NOMO-1 treated with dmso at 0.1 percent for 144 hours (cell line): ENCODE data around the gene KRTAP5-2.
"Not testable (repeated sequence)": the region's sequence is repeated elsewhere in the genome, so short reads cannot be mapped to it uniquely, and the experiment has no call there.

Experiments used
- DNase-seq: peaks from one replicate; lab custom pipeline; 2025; ENCODE audit not compliant: unreplicated experiment; lab: John Stamatoyannopoulos, UW

The KRTAP5-2 gene

DNA sequence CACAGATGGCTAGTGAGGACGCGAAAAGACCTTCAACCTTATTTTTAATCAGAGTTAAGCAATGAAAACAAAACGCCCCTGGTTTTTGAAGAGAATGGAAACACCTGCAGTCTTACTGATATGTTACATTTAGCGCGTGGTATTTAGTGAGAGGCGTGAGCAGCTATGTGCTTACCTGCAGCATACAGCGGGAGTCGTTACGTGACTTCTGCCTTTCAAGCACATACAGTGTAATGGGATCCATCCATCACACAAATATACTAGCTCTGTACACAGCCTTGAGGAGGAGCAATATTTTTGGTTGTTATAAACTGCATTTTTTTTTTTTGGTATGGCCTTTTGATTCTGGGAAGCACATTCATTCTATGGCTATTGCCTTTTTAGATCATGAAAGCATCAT is 5.5 kb downstream of the KRTAP5-2 start:
- no peak for DNase-seq

DNA sequence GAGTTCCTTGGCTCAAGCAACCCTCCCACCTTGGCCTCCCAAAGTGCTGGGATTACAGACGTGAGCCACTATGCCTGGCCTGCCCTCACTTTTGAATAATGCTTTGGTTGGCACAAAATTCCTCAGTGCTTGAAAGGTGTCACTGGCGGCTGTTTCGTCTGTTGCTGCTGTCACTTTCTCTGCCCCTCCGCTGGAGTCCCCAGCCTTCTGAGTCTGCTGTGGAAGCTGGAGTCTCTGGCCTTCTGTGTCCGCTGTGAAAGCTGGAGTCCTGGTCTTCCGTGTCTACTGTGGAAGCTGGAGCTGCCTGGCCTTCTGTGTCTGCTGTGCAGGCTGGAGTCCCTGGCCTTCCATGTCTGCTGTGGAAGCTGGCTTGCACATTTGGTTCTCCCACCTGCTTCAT is 8.1 kb downstream of the KRTAP5-2 start:
- DNase-seq: no peak

DNA sequence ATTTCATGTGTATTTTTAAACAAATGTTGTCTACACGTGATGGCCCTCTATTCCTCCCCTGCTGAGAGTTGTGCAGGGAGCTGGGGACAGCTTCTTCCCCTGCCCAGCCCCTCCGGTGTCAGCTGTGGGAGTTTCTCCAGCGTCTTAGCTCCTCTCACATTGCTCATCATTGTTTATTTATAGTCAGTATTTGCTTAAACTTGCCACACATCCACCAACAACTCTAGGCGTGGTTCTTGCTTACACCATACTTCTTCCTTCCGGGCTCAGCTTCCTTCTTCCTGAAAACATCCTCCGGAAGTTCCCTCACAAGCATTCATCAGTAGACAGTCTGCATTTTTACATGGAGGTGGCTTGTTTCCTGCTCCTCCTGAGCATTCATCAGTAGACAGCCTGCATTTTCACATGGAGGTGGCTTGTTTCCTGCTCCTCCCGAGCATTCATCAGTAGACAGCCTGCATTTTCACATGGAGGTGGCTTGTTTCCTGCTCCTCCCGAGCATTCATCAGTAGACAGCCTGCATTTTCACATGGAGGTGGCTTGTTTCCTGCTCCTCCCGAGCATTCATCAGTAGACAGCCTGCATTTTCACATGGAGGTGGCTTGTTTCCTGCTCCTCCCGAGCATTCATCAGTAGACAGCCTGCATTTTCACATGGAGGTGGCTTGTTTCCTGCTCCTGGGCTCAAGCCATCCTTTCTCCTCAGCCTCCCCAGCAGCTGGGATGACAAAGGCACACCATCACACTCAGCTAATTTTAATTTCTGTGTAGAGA is 8.7 kb downstream of the KRTAP5-2 start:
- DNase-seq: peak; percentile 78

DNA sequence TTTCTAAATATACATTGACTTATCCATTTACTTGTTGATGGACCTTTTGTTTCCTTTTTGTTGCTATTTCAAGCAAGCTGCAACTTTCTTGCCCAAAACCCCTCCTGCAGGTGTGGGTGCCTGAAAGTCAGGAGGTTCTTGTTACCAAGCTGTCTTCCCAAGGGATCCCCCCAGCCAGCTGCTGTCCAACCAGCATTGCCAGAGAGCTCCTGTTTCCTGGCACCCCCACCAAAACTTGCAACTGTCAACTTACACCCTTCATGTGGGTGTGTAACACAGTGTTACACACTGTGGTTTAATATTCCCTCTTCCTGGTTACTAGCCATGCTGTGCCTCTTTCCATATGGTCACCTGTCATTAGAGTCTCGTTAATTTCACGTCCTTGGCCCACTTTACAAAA is 11.4 kb downstream of the KRTAP5-2 start:
- no peak for DNase-seq

DNA sequence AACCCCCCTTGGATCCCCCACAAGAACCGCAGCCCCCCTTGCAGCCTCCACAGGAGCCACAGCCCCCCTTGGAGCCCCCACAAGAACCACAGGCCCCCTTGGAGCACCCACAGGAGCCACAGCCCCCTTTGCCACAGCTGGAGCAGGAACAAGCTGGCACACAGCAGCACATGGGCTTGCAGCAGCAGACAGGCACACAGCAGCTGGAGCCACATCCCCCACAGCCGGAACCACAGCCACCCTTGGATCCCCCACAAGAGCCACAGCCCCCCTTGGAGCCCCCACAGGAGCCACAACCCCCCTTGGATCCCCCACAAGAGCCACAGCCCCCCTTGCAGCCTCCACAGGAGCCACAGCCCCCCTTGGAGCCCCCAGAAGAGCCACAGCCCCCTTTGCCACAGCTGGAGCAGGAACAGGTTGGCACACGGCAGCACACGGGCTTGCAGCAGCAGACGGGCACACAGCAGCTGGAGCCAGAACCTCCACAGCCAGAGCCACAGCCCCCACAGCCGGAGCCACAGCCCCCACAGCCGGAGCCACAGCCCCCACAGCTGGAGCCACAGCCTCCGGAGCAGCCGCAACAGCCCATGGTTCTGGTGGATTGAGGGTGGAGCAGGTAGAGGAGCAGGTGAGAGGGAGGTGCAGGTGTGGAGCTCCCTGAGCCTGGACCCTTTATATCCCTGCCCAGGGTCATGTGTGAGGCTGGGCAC is 13.3 kb downstream of the KRTAP5-2 start, which contains the start of gene KRTAP5-1:
Gene KRTAP5-1 (minus strand): TSS at position 623 of the 710 bp plus-strand sequence. CDS start 34 bp downstream, at position 589.
- not testable (repeated sequence) for DNase-seq

DNA sequence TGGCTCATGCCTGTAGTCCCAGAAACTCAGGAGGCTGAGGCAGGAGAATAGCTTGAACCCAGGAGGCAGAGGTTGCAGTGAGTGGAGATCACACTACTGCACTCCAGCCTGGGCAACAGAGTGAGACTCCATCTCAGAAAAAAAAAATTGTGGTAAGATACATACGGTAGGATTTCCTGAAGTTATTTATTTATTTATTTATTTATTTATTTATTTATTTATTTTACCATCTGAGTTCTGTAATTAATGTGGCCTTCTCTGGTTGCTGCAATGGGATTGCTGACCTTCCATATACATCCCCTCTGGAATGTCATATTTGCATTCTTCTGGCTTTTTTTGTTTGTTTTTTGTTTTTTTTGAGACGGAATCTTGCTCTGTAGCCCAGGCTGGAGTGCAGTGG is 15.2 kb downstream of the KRTAP5-2 start:
- DNase-seq: not testable (repeated sequence)

DNA sequence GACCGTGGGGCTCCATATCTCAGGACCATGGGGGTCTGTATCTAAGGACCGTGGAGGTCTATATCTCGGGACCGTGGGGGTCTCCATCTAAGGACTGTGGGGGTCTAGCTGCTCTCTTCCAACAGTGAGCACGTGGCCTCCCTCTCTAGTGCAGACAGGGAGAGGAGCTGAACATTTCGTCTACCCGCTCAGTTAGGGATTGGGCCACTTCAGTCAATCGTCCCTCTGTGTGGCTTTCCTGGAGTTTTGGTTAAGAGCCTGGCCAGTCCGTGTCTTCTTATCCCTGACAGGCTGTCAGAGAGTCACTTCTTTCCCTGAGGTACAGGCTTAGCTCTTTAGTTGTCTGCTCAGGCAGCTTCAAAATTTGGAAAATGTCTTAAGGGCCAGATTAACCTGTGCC is 16.1 kb downstream of the KRTAP5-2 start:
- DNase-seq: no peak

DNA sequence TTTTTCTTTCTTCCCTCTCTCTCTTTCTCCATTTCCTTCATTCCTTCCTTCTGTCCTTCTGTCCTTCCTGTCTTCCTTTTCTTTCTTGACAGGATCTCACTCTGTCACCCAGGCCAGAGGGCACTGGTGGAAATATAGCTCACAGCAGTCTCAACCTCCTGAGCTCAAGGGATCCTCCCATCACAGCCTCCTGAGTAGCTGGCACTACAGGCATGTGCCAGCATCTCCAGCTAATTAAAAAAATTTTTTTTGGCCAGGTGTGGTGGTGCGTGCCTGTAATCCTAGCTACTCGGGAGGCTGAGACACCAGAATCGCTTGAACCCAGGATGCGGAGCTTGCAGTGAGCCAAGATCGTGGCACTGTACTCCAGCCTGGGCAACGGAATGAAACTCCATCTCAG is 21.3 kb downstream of the KRTAP5-2 start:
- no peak for DNase-seq

DNA sequence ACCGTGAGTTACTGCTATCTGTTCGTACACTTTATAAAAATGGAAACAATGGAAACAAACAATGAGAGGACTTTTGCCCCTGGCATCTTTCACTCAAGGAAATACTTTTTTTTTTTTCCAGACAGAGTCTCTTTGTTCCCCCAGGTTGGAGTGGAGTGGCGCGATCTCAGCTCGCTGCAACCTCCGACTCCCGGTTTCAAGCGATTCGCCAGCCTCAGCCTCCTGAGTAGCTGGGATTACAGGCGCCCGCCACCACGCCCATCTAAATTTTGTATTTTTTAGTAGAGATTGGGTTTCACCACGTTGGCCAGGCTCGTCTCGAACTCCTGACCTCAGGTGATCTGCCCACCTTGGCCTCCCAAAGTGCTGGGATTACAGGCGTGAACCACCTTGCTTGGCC is 22.3 kb downstream of the KRTAP5-2 start:
- not testable (repeated sequence) for DNase-seq

DNA sequence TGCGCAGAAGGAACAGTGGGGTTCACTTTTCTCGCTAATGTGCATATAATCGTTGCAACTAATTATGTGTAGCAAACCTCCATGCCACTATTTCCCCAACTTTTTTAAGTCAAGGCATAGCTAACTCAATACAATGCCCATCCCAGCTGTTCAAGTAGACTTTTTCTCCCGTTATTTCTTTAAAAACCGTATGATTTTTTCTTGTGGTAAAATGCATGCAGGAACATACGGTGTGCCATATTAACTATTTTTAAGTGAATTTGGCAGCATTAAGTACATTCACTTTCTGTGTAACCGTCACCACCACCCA is 23.2 kb downstream of the KRTAP5-2 start:
- no peak for DNase-seq

DNA sequence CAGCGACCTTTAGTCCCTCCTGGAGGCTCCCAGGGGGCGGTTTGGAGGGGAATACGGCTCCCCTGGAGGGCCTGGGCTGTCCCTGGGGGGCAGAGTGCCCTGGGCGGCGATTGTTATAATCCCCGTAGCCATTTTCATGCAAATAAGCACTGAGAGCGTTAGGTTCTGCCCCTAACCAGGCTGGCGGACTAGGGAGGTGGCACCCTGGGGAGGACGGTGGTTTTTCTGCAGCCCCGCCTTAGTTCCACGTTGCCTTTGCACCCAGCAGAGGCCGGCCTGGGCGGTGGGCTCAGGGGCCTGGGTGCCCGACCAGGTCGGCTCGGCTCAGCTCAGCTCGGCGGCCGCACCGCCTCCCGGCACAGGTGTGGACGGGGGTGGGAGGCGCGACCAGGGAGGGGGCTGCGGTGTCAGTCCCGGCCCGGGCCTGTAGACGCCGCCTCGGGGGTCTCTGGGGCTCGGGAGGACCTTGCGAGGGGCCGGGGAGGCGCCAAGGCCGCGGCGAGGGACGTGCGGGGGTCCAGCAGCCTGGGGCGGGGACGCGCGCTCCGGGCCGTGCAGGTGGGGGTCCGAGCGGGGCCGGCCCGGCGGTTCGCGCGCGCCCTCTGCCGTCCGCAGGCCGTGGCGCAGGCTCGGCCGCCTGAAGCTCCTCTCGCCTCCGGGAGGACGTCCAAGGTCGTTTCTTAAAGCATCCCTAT is 23.7 kb downstream of the KRTAP5-2 start:
- no peak for DNase-seq

DNA sequence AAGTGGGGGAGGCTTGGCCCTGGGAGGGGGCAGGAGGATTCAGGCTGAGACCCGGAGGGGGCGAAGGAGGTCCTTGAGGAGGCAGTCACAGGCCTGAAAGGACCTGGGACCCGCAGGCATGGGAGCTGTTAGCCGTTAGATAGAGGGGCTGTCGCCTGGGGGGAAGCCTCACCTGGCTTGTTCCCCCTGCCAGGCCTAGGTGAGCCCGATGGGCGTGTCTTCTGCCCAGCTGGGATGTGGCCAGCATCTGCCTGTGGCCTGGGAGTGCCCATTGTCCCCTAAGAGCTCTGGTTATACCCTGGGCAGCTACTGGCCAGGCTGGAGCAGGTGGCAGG is 24.2 kb downstream of the KRTAP5-2 start:
- DNase-seq: no peak

DNA sequence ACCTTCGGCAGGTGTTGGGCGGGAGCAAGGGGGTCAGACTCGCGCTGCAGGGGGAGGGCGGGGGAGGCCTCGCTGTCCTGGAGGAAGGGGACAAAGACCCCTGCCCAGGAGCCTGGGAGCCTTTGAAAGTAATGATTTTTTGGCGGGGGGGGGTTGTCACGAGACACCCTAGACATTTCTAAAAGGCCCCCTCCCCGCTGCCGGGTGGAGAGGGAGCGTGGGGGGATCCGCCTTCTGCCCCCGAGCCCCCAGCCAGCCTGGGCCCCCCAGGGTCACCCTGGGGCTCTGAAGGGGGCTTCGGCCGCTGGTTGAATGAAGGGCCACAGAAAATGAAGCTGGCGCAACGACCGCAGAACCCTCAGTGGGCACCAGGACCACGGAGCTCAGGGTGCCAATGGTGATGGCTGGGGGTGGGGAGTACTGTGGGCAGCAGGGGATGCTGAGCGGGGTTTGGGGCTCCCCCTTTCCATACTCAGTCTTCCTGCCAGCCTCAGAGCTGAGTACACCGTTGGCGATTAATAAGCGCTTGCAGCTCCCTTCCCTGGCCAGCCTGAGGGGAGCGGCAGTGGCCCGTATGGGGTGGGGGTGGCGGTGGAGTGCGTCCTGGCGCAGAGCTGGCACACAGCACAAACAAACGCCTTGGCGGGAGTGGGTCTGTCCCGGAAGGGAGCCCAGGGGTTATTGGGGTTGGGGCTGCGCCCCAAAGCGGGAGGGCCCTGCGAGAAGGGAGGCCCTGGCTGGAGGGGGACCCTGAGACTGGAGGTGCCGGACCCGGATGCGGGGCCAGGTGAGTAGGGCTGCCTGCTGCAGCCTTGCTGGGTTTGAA is 24.8 kb downstream of the KRTAP5-2 start:
- no peak for DNase-seq

DNA sequence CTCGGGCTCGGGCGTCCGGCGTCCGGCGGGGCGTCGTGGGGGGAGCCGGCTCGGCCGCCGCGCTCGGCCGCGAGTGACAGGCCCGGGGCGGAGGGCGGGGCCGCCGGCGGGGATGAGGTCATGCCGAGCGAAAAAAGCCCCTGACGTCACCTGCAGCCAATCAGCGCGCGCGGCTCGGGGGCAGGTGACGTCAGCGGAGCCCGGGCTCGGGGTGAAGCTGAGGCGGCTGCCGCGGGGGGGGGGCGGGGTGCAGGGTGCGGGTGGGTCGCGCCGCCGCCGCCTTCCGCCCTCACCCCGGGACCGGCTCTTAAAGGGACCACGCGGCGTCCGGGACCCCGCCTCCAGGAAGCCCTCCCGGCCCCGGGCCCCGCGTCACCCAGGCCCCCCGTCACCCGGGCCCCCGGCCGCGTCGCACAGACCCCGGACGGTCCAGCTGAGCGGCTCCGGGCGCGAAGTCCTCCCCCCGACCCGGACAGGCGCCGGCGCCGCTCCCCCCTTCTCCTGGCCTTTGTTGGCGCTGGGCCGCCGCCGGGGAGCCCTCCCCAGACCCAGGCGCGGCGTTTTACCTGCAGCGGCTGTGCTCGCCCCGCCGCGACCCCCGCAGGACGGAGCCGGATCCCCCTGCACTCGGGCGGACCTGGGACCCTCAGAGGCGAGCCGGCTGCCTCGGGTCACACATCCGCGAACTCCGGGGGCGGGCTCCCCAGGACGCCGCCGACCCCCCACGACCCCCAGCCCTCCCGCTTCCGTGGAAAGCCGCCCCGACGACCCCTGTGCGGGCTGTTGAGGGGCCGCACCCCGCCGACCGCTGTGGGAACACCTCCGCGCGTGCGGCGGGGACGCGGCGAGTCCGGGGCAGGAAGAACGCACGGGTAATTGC is 25.7 kb downstream of the KRTAP5-2 start, which contains the start of gene DUSP8:
Gene DUSP8 (minus strand): TSS at position 75 of the 880 bp plus-strand sequence. CDS start 6,445 bp downstream, outside the sequence.
- no peak for DNase-seq

DNA sequence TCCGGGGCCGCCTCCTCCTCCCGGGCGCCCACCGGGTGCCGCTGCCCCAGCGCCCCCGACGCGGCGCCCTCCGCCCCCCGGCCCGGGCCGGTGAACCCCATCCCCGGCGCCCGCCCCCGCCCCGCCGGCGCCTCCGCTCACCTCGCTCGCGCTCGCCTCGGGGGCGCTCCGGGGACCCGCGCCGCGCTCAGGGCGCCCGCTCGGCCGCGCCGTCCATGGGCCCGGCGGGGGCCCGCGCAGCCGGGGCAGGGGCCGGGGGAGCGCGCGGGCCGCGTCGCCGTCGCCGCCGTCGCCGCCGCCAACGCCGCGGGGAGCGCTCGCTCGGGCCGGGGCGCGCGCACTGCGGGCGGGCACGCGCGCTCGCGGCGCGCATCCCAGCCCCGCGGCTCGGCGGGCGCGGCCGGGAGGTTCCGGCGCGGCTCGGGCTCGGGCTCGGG is 26.3 kb downstream of the KRTAP5-2 start:
- DNase-seq: no peak

DNA sequence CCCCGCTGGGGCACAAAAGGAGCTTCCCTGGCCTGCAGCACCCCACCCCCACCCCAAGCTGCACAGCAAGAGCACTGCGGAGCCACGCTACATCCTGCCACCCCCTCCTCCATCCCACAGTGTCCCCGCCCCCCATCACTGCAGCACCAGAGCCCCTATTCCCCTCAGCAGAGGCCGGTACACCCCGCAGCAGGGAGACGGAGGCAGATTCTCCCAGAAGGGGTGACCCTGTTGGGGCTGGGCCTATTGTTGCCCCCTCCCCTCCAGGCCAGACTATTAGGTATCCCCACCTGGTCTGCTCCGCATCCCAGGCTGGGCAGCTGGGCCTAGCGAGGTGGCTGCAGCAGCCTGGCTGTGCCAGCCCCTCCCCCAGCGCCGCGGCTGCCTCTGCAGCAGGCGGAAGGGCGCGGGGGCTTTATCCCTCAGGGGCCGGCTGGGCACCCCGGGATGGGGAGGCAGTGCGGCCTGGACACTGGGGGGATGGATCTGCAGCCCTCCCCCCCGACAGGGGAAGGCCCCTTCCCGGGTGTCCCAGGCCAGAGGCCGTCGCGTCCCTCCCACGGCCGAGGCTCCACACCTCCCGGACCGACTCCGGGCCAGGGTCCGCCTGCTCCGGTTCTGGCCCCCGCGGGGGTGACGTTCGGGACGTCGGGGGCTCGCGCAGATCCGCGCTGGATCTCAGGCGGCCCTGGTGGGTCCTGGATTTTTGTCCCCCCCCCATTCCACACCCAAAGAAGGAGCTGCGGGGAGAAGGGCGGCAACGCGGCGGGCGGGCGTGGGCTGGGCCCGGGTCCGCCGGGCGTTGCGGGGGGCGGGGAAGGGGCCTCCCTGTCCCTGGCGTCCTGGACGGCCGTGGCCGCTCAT is 27.0 kb downstream of the KRTAP5-2 start:
- no peak for DNase-seq

DNA sequence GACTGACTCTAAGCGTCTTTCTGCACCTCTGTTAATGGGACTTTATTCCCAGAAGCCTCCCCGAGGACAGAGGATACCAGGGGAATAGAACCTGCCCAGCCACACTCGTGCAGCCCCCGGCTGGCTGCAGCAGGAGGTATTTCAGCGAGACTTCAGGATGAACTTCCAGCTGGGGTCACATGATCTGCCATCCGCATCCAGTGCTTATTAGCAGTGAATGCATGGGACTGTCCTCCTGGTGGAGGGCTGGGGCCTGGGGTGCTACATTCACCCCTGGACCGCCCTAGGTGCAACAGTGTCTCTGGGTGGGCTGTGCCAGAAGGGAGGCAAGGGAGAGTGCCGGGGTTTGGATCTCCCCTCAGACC is 27.6 kb downstream of the KRTAP5-2 start:
- DNase-seq: no peak

DNA sequence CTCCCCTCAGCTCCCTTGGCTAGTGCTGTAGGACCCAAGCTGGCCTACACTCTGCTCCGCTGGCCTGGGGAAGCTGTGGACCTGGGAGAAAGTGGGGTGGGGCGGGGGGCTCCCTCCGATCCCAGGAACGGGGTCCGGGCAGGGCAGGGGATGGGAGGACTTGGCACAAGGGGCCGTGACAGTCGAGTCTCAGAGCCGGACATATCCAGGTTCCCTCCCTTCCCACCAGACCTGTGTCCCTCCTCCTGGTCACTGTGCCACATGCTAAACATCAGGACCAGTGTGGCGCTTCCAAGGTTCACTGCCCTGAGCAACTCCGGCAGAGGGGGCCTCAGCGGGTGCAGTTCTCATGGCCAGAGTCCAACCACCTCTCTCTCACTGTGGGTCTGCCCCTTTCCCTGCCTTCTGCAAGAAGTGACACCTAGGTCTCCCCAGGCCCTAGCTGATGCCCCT is 28.1 kb downstream of the KRTAP5-2 start:
- no peak for DNase-seq

DNA sequence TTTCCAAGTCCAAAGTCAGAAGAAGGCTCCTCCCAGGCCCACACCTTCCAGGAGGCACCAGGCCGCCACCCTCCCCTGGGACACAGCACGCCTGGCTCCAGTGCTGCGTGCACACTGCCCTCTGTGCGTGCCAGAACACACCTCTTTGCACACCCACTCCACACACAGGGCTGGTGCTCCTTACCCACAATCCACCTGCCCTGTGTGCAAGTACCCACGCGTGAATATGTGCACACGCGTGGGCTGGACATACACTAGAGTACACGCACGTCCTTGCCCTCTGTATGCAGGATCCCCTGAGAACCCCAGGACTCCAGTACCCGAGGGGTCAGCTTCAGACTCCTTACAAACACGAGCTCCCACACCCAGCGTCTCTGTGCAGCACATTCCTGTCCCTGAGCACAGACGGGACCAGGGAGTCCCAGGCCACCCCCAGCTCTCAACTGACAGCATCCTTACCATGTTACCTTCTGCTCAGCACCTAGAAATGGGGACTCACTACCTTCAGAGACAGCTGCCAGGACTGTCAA is 28.8 kb downstream of the KRTAP5-2 start:
- no peak for DNase-seq
